ENCODE results near the gene ST6GAL1. TPM values are rescaled to one million over a fixed set of nuclear protein-coding genes. Genes with fewer than 3 reads are reported as not detected.

Gene ST6GAL1
- total and polyA plus RNA-seq, 10 of the 15 experiments (the other 5 are each of a cell fraction or from before 2014, with no cell fraction given) = 74.2 to 248 (median 149) TPM

DNA sequence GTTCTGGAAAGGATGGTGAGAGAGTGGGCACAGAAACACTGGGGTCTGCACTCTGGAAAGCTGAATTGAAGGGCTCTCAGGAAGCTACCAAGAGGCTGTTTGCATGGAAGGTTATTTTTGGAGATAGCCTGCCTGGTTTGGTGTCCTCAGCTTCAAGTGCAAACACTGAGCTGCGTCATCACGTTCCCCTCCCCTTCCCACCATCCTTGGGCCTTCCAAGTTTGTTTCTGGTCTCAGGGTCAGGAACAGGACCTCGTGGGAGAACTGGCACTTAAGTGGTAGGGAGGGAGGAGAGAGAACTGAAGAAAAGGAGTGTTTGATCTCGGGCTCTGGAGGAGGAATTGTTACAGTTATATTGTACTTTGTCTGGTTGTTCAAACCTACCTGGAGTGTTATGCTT, 10.6 kb downstream of the ST6GAL1 start:
- Histone ChIP-seq H2AFZ (ENCODE audit: control insufficient read depth, low read depth, low read length) (no peak overlapping the region), H3K27ac (ENCODE audit: control insufficient read depth, insufficient read depth) (no peak overlapping the region), H4K20me1 (ENCODE audit: control insufficient read depth, insufficient read depth) (peaks cover 2% of the 10 kb centered on the region; the same call in 1 of the 2 replicates), H3K9ac (ENCODE audit: control insufficient read depth, insufficient read depth, low read length) (no peak overlapping the region), H3K4me3 (no peak overlapping the region), H3K9me3 (replicated peaks; ENCODE audit: control insufficient read depth, insufficient read depth, low read length) (no peaks in the 10 kb centered on the region), H3K27me3 (replicated peaks in 1 of 2; ENCODE audit: control insufficient read depth in 2 of 2, insufficient read depth in 2 of 2, low read length in 1 of 2) (no peaks in the 10 kb centered on the region), H3K4me1 (ENCODE audit: control insufficient read depth, insufficient read depth, low read length) (no peaks in the 10 kb centered on the region), H3K36me3 (ENCODE audit: control insufficient read depth in 2 of 2, insufficient read depth in 2 of 2, low read length in 1 of 2) (peaks cover 3 to 6% of the 10 kb centered on the region in 2 experiments; a peak in 3 of 4 replicates), H3K79me2 (ENCODE audit: control insufficient read depth, insufficient read depth, low read length) (peaks cover 24% of the 10 kb centered on the region), H3K4me2 (ENCODE audit: control insufficient read depth, insufficient read depth) (no peak overlapping the region)
- no TSS peak for BruUV-seq (replicated peaks)
- intact Hi-C loops (cut with micrococcal nuclease; ENCODE audit: unreplicated experiment) (no loop called here), in situ Hi-C loops (cut with MboI) (no loop called here)
- RAD21 ChIA-PET (ENCODE audit: unreplicated experiment) = no interaction called here
- FAIRE-seq (no peak), ATAC-seq (no peak), DNase-seq (ENCODE audit: low read depth, low spot score) (no peak)
- WGBS (ENCODE audit: insufficient coverage, insufficient replicate concordance, low lambda C conversion rate, missing lambda C conversion rate) = 45% methylated on average over 4 of the region's 4 CpGs
- CTCF ChIA-PET = interaction anchor here (1.2 kb wide), 1 partner anchor 92 kb away, joined by 4 read pairs; no protein-coding TSS in a partner anchor
- POLR2A ChIA-PET = no interaction called here
- SMC1A ChIA-PET (ENCODE audit: uncharacterized antibody, unreplicated experiment) = interaction anchor here (1.4 kb wide), 2 partner anchors 8 to 18 kb away, joined by 4 to 7 read pairs; no protein-coding TSS in a partner anchor
- TF ChIP-seq SIN3A (IDR thresholded peaks at IDR 0.05; ENCODE audit: low read depth, low read length) = no peak
- no peak for TF ChIP-seq HDGF (IDR thresholded peaks at IDR 0.05)
- TF ChIP-seq RAD51 (IDR thresholded peaks at IDR 0.05) = no peak
- no peak for TF ChIP-seq ETV6 (conservative IDR thresholded peaks at IDR 0.05 in 1 of 2, IDR thresholded peaks at IDR 0.05 in 1 of 2; ENCODE audit: borderline replicate concordance in 1 of 2, low read depth in 1 of 2)
- TF ChIP-seq TCF12 (IDR thresholded peaks at IDR 0.05; ENCODE audit: low read depth, low read length) = no peak
- no peak for TF ChIP-seq HCFC1 (IDR thresholded peaks at IDR 0.05; ENCODE audit: low read length)
- TF ChIP-seq NR2F1 (conservative IDR thresholded peaks at IDR 0.05) = no peak
- TF ChIP-seq, protein P1, sequence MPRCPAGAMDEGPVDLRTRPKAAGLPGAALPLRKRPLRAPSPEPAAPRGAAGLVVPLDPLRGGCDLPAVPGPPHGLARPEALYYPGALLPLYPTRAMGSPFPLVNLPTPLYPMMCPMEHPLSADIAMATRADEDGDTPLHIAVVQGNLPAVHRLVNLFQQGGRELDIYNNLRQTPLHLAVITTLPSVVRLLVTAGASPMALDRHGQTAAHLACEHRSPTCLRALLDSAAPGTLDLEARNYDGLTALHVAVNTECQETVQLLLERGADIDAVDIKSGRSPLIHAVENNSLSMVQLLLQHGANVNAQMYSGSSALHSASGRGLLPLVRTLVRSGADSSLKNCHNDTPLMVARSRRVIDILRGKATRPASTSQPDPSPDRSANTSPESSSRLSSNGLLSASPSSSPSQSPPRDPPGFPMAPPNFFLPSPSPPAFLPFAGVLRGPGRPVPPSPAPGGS (IDR thresholded peaks at IDR 0.05; ENCODE audit: borderline replicate concordance, insufficient read depth, low read depth, low read length, poor library complexity, severe bottlenecking) = no peak
- TF ChIP-seq, protein P2, sequence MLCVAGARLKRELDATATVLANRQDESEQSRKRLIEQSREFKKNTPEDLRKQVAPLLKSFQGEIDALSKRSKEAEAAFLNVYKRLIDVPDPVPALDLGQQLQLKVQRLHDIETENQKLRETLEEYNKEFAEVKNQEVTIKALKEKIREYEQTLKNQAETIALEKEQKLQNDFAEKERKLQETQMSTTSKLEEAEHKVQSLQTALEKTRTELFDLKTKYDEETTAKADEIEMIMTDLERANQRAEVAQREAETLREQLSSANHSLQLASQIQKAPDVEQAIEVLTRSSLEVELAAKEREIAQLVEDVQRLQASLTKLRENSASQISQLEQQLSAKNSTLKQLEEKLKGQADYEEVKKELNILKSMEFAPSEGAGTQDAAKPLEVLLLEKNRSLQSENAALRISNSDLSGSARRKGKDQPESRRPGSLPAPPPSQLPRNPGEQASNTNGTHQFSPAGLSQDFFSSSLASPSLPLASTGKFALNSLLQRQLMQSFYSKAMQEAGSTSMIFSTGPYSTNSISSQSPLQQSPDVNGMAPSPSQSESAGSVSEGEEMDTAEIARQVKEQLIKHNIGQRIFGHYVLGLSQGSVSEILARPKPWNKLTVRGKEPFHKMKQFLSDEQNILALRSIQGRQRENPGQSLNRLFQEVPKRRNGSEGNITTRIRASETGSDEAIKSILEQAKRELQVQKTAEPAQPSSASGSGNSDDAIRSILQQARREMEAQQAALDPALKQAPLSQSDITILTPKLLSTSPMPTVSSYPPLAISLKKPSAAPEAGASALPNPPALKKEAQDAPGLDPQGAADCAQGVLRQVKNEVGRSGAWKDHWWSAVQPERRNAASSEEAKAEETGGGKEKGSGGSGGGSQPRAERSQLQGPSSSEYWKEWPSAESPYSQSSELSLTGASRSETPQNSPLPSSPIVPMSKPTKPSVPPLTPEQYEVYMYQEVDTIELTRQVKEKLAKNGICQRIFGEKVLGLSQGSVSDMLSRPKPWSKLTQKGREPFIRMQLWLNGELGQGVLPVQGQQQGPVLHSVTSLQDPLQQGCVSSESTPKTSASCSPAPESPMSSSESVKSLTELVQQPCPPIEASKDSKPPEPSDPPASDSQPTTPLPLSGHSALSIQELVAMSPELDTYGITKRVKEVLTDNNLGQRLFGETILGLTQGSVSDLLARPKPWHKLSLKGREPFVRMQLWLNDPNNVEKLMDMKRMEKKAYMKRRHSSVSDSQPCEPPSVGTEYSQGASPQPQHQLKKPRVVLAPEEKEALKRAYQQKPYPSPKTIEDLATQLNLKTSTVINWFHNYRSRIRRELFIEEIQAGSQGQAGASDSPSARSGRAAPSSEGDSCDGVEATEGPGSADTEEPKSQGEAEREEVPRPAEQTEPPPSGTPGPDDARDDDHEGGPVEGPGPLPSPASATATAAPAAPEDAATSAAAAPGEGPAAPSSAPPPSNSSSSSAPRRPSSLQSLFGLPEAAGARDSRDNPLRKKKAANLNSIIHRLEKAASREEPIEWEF (IDR thresholded peaks at IDR 0.05; ENCODE audit: insufficient replicate concordance, low read depth, low read length) = no peak
- TF ChIP-seq KAT2A (conservative IDR thresholded peaks at IDR 0.05; ENCODE audit: control insufficient read depth, low read depth, low read length) = no peak
- TF ChIP-seq WRNIP1 (IDR thresholded peaks at IDR 0.05; ENCODE audit: borderline replicate concordance, low read depth, low read length) = no peak
- no peak for TF ChIP-seq MYB (IDR thresholded peaks at IDR 0.05; ENCODE audit: borderline replicate concordance, low read depth, low read length)
- no peak for TF ChIP-seq NFYA (IDR thresholded peaks at IDR 0.05; ENCODE audit: borderline replicate concordance, low read depth, low read length)
- TF ChIP-seq MEF2A (IDR thresholded peaks at IDR 0.05; ENCODE audit: insufficient read depth, low read depth, low read length) = no peak
- TF ChIP-seq, protein P3, sequence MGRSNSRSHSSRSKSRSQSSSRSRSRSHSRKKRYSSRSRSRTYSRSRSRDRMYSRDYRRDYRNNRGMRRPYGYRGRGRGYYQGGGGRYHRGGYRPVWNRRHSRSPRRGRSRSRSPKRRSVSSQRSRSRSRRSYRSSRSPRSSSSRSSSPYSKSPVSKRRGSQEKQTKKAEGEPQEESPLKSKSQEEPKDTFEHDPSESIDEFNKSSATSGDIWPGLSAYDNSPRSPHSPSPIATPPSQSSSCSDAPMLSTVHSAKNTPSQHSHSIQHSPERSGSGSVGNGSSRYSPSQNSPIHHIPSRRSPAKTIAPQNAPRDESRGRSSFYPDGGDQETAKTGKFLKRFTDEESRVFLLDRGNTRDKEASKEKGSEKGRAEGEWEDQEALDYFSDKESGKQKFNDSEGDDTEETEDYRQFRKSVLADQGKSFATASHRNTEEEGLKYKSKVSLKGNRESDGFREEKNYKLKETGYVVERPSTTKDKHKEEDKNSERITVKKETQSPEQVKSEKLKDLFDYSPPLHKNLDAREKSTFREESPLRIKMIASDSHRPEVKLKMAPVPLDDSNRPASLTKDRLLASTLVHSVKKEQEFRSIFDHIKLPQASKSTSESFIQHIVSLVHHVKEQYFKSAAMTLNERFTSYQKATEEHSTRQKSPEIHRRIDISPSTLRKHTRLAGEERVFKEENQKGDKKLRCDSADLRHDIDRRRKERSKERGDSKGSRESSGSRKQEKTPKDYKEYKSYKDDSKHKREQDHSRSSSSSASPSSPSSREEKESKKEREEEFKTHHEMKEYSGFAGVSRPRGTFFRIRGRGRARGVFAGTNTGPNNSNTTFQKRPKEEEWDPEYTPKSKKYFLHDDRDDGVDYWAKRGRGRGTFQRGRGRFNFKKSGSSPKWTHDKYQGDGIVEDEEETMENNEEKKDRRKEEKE (IDR thresholded peaks at IDR 0.05) = no peak
- no peak for TF ChIP-seq JUND (IDR thresholded peaks at IDR 0.05; ENCODE audit: low read depth, low read length)

All from GM12878 (cell line).